ENCODE measurements around the gene KCNH1.

The KCNH1 gene

GRCh38 chr1:210910020-210910575 is 223.8 kb downstream of the KCNH1 start:
- H3K36me3 ChIP-seq (ENCODE audit: control insufficient read depth, insufficient read depth, low read length), result no peaks in the 10 kb centered on the region
- no peak overlapping the region for H3K4me3 ChIP-seq (replicated peaks; ENCODE audit: low read depth, low read length)
- no peaks in the 10 kb centered on the region; the same call in 1 of the 2 replicates for H3K27me3 ChIP-seq (replicated peaks; ENCODE audit: control insufficient read depth, insufficient read depth, low read length)
- no peak for TF ChIP-seq CTCF (IDR thresholded peaks at IDR 0.05; ENCODE audit: insufficient read depth, low read length, poor library complexity, severe bottlenecking)
- no peak for DNase-seq (ENCODE audit: extremely low read depth, insufficient read length)

- no peak for DNase-seq (ENCODE audit: extremely low read depth, insufficient read length)
- TF ChIP-seq CTCF (IDR thresholded peaks at IDR 0.05; ENCODE audit: insufficient read depth, low read length, poor library complexity, severe bottlenecking), result no peak
- H3K36me3 ChIP-seq (ENCODE audit: control insufficient read depth, insufficient read depth, low read length), result no peaks in the 10 kb centered on the region
- no peak overlapping the region for H3K4me3 ChIP-seq (replicated peaks; ENCODE audit: low read depth, low read length)
- H3K27me3 ChIP-seq (replicated peaks; ENCODE audit: control insufficient read depth, insufficient read depth, low read length), result no peaks in the 10 kb centered on the region; the same call in 1 of the 2 replicates
Measured at GRCh38 chr1:210908791-210909190, 225.2 kb downstream of the KCNH1 start.

DNA sequence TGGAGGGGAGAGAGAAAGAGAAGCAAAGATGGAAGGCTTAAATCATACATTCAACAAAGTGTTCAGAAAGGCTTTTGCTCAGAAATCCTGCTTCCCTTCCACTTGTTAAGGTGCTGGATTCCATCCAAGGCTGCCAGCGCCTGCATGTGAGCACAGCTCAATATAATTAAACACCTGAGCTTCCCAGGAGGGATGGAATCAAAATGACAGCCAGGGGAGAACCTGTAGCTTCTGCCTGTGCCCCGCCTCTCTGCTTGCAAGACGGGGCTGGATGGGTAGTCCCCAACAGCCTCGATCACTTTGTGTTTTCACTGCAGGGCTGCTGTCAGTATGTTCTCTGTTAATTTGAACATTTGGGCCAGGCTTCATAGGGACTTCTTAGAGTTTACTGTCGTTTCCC is 225.7 kb downstream of the KCNH1 start:
- H3K27me3 ChIP-seq (replicated peaks; ENCODE audit: control insufficient read depth, insufficient read depth, low read length), result no peaks in the 10 kb centered on the region; the same call in 1 of the 2 replicates
- no peak for DNase-seq (ENCODE audit: extremely low read depth, insufficient read length)
- TF ChIP-seq CTCF (IDR thresholded peaks at IDR 0.05; ENCODE audit: insufficient read depth, low read length, poor library complexity, severe bottlenecking), result no peak

GRCh38 chr1:210907251-210907805 is 226.6 kb downstream of the KCNH1 start:
- H3K4me3 ChIP-seq (replicated peaks; ENCODE audit: low read depth, low read length), result no peak overlapping the region
- DNase-seq (ENCODE audit: extremely low read depth, insufficient read length), result no peak
- no peak for TF ChIP-seq CTCF (IDR thresholded peaks at IDR 0.05; ENCODE audit: insufficient read depth, low read length, poor library complexity, severe bottlenecking)
- no peaks in the 10 kb centered on the region for H3K36me3 ChIP-seq (ENCODE audit: control insufficient read depth, insufficient read depth, low read length)
- no peaks in the 10 kb centered on the region; the same call in 1 of the 2 replicates for H3K27me3 ChIP-seq (replicated peaks; ENCODE audit: control insufficient read depth, insufficient read depth, low read length)

More for the DNA sequence above, 225.7 kb downstream of the KCNH1 start:
- Histone ChIP-seq H3K36me3 (ENCODE audit: control insufficient read depth, insufficient read depth, low read length) (no peaks in the 10 kb centered on the region), H3K4me3 (replicated peaks; ENCODE audit: low read depth, low read length) (no peak overlapping the region)

GRCh38 chr1:210905944-210906453 is 227.9 kb downstream of the KCNH1 start:
- no peak for DNase-seq (ENCODE audit: extremely low read depth, insufficient read length)
- Histone ChIP-seq H3K27me3 (replicated peaks; ENCODE audit: control insufficient read depth, insufficient read depth, low read length) (no peaks in the 10 kb centered on the region; the same call in 1 of the 2 replicates), H3K36me3 (ENCODE audit: control insufficient read depth, insufficient read depth, low read length) (no peaks in the 10 kb centered on the region), H3K4me3 (replicated peaks; ENCODE audit: low read depth, low read length) (no peak overlapping the region)
- TF ChIP-seq CTCF (IDR thresholded peaks at IDR 0.05; ENCODE audit: insufficient read depth, low read length, poor library complexity, severe bottlenecking), result no peak
